Gastroesophageal sphincter (tissue), 3 donors: ENCODE results near the gene PET117.

ENCODE experiments used
- CTCF ChIP-seq, 4 experiments: fragments of 200-600 bp in 2 of 4; fragments of 450-650 bp in 2 of 4; sonication (generic) in 1 of 4; IDR thresholded peaks; one replicate each; pipeline ENCODE4 v1.5.1; 2017 to 2019; ENCODE audit warnings: antibody characterized with exemption in 4 of 4, mild to moderate bottlenecking in 2 of 4, moderate library complexity in 2 of 4
- POLR2A ChIP-seq, 2 donors: fragments of 450-650 bp; IDR thresholded peaks; one replicate each; pipeline ENCODE4 v1.6.1; 2017; ENCODE audit warnings: antibody characterized with exemption in 2 of 2, mild to moderate bottlenecking in 2 of 2, moderate library complexity in 1 of 2

- TF ChIP-seq CTCF (IDR thresholded peaks at IDR 0.05) (no peak), POLR2A (IDR thresholded peaks at IDR 0.05) (no peak)
These were observed 5.0 kb upstream of the PET117 start for GRCh38 chr20:18132663-18133062.
